Thoracic aorta (tissue), 2 donors: Measurements from ENCODE around the gene MYO18B. TPM values are rescaled to one million over a fixed set of nuclear protein-coding genes. Genes with fewer than 3 reads are reported as not detected.

Source experiments
- ATAC-seq: fragments of 150-250 bp; one replicate; pipeline ENCODE4 v1.8.0; 2017; ENCODE audit warnings: low read depth; ENCODE audit not compliant: insufficient number of reproducible peaks, low FRiP score
- DNase-seq: peaks from one replicate; pipeline ENCODE4 v3.0.0-alpha.2; 2020; ENCODE audit warnings: low spot score
- H3K27ac ChIP-seq, 2 donors: fragments of 200-600 bp; sonication (generic); 1 replicate in 1 of 2; 2 replicates in 1 of 2; pipeline ENCODE4 v1.5.1; 2016; ENCODE audit warnings: mild to moderate bottlenecking in 2 of 2, moderate library complexity in 2 of 2
- H3K27me3 ChIP-seq: fragments of 200-600 bp; sonication (generic); replicated peaks from 2 replicates; pipeline ENCODE4 v1.6.0; 2016; ENCODE audit warnings: mild to moderate bottlenecking; ENCODE audit not compliant: insufficient read depth
- H3K36me3 ChIP-seq: fragments of 200-600 bp; sonication (generic); one replicate; pipeline ENCODE4 v1.5.1; 2016
- H3K4me1 ChIP-seq, 2 donors: fragments of 200-600 bp; sonication (generic); 1 replicate in 1 of 2; 2 replicates in 1 of 2; pipeline versions ENCODE4 v1.5.1 to v1.6.0; 2016; ENCODE audit warnings: low read depth in 2 of 2, mild to moderate bottlenecking in 1 of 2; ENCODE audit not compliant: control insufficient read depth in 1 of 2
- H3K4me3 ChIP-seq: fragments of 200-600 bp; sonication (generic); 2 replicates; pipeline ENCODE4 v1.5.1; 2016; ENCODE audit warnings: mild to moderate bottlenecking
- H3K9me3 ChIP-seq: fragments of 200-600 bp; sonication (generic); 2 replicates; pipeline ENCODE4 v1.5.1; 2016
- total RNA-seq, 2 donors: library from RNA; depleted of rRNA; stranded (reverse); fragments of >200 nt; gene quantifications; one replicate each; pipeline versions ENCODE4 v1.1.0 to v1.2.3, GENCODE V29; 2016
- TF ChIP-seq, protein P1 (sequence below): fragments of 200-600 bp; sonication (generic); IDR thresholded peaks from one replicate; pipeline ENCODE4 v1.5.1; 2019; ENCODE audit warnings: antibody characterized with exemption

Gene MYO18B
- total RNA-seq, 2 donors from 2014 or later: 45.6 to 73.5 TPM

DNA sequence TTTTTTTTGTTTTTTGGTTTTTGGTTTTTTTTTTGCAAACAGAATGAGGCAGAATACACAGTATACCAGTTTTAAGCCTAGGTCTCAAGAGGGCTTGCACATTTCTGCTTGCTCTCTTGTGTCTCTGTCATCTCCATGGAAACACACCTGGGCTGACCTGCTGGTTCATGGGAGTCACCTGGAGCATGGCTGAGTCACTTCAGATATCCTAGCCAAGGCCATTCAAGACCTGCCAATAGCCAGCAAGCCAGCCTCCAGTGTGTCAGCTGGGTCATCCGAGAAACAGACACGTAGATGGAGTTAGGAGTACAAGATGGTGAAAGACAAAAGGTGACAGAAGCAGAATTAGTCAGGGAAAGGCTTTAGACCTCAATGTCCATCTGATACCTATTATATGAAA is 303.1 kb downstream of the MYO18B start:
- Histone ChIP-seq H3K36me3 (no peaks in the 10 kb centered on the region), H3K27ac (no peak overlapping the region), H3K4me1 (no peaks in the 10 kb centered on the region), H3K9me3 (no peaks in the 10 kb centered on the region), H3K27me3 (no peaks in the 10 kb centered on the region), H3K4me3 (no peak overlapping the region)
- TF ChIP-seq, protein P1, sequence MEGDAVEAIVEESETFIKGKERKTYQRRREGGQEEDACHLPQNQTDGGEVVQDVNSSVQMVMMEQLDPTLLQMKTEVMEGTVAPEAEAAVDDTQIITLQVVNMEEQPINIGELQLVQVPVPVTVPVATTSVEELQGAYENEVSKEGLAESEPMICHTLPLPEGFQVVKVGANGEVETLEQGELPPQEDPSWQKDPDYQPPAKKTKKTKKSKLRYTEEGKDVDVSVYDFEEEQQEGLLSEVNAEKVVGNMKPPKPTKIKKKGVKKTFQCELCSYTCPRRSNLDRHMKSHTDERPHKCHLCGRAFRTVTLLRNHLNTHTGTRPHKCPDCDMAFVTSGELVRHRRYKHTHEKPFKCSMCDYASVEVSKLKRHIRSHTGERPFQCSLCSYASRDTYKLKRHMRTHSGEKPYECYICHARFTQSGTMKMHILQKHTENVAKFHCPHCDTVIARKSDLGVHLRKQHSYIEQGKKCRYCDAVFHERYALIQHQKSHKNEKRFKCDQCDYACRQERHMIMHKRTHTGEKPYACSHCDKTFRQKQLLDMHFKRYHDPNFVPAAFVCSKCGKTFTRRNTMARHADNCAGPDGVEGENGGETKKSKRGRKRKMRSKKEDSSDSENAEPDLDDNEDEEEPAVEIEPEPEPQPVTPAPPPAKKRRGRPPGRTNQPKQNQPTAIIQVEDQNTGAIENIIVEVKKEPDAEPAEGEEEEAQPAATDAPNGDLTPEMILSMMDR: no peak
- DNase-seq: no peak
- no peak for ATAC-seq

DNA sequence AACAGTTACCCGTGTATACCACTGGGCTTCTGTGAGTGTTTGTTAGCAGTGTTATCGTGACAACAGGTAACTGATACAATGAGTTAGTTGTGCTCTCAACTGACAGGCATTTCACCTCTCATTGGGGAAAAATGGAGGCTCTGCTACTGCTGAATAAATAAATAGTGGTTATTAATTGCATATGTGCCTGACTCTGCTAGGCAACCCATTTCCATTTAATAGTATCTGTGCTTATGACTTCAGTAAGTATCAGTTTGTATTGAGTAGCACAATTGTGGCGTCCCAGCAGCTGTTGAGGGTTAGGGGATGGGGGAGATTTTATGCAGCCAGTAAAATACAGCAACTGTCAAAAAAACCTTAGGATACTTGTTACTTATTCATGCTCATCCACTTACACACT is 303.9 kb downstream of the MYO18B start:
- no peaks in the 10 kb centered on the region for H3K36me3 ChIP-seq
- no peak overlapping the region for H3K4me3 ChIP-seq
- no peaks in the 10 kb centered on the region for H3K9me3 ChIP-seq
- H3K27me3 ChIP-seq: no peaks in the 10 kb centered on the region
- H3K4me1 ChIP-seq: no peaks in the 10 kb centered on the region
- no peak for DNase-seq
- TF ChIP-seq, protein P1: no peak
- no peak overlapping the region for H3K27ac ChIP-seq
- no peak for ATAC-seq

DNA sequence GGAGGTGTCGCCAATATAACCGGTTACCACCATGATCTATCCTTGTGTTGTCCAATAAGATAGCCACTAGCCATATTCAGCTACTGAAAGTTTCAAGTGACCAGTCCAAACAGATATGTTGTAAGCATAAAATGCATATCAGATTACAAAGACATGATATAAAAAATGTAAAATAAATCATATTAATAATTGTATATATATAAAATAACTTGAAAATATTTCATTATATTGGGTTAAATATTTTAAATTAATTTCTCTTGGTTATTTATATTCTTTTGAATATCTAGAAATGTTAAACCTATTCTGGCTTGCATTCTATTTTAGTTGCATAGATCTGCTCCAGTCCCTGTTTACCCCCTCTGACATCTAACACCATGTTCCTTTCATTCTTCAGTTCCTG is 305.5 kb downstream of the MYO18B start:
- H3K9me3 ChIP-seq: no peaks in the 10 kb centered on the region
- DNase-seq (no peak), ATAC-seq (no peak)
- H3K27me3 ChIP-seq: no peaks in the 10 kb centered on the region
- no peaks in the 10 kb centered on the region for H3K4me1 ChIP-seq
- H3K27ac ChIP-seq: no peak overlapping the region
- H3K36me3 ChIP-seq: no peaks in the 10 kb centered on the region
- TF ChIP-seq, protein P1: no peak
- no peak overlapping the region for H3K4me3 ChIP-seq

DNA sequence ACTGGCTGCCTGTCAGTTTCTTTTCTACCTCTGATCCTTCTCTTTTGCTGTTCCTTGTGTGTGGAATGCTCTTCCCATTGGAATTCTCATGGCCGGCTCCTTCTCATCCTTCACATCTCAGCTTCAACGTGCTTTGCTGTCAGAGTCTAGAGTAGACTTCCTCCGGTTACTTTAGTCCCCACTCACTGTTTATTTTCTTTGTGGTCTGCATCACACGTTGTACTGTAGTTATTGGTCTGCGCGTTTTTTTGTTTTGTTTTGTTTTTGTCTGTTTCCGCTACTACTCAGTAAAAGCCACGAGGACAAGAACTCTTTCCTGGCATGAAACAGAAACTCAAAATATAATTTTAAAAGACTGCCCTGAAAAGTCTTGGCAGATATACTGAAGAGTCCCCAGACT is 305.9 kb downstream of the MYO18B start:
- H3K4me1 ChIP-seq: no peaks in the 10 kb centered on the region
- no peak overlapping the region for H3K27ac ChIP-seq
- ATAC-seq: no peak
- no peaks in the 10 kb centered on the region for H3K27me3 ChIP-seq
- H3K4me3 ChIP-seq: no peak overlapping the region
- DNase-seq: no peak
- TF ChIP-seq, protein P1: no peak
- no peaks in the 10 kb centered on the region for H3K9me3 ChIP-seq
- no peaks in the 10 kb centered on the region for H3K36me3 ChIP-seq

DNA sequence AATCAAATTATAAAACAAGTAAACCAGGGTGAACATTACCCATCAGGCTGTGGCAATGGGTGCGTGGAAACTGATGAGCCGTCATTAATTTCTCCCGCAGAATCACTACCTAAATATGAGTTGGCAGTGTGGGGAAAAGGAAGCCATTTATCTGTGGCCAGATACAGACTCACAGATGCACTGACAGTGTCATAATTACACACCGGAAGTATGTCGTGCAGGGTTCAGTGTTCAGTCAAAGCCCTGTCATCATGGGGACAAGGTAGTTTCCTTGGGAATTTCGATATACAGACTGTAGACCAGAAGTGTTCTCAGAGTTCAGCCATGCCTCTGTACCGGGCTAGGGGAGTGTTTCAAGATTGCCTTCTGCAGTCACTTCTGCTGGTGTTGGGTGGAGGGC is 308.1 kb downstream of the MYO18B start:
- no peaks in the 10 kb centered on the region for H3K36me3 ChIP-seq
- no peaks in the 10 kb centered on the region for H3K4me1 ChIP-seq
- H3K9me3 ChIP-seq: no peaks in the 10 kb centered on the region
- no peak overlapping the region for H3K27ac ChIP-seq
- ATAC-seq (no peak), DNase-seq (no peak)
- no peaks in the 10 kb centered on the region for H3K27me3 ChIP-seq
- H3K4me3 ChIP-seq: no peak overlapping the region
- TF ChIP-seq, protein P1: no peak
